SK-N-SH (cell line): ENCODE results near the gene GNAI3. TPM values are rescaled to one million over a fixed set of nuclear protein-coding genes. Genes with fewer than 3 reads are reported as not detected.

ENCODE experiments used
- CTCF ChIA-PET: fragments of 300-600, 350-600 bp; formaldehyde crosslinking; extraction: SDS; loops from one replicate; lab custom pipeline; 2021; lab: Yijun Ruan, JAX
- POLR2A ChIA-PET: fragments of 350-600 bp; sonication (Branson Sonifier 250); formaldehyde crosslinking; extraction: SDS; loops from one replicate; lab custom pipeline; 2020; ENCODE audit warnings: antibody characterized with exemption, inconsistent platforms; lab: Yijun Ruan, JAX
- DNase-seq: peaks from one replicate; pipeline ENCODE4 v3.0.0; 2012
- H2AFZ ChIP-seq: fragments of 200-600 bp; sonication (generic); 2 replicates; pipeline ENCODE4 v1.8.1; 2016; ENCODE audit warnings: antibody characterized with exemption, mild to moderate bottlenecking, low read depth
- H3F3A ChIP-seq: fragments of 200-600 bp; sonication (generic); replicated peaks from 2 replicates; pipeline ENCODE3; 2016; ENCODE audit warnings: antibody characterized with exemption, mild to moderate bottlenecking; ENCODE audit not compliant: insufficient read depth
- H3K27ac ChIP-seq, 2 experiments: fragments of 200-500 bp in 1 of 2; fragments of 200-600 bp in 1 of 2; sonication (Bioruptor generic) in 1 of 2; sonication (generic), shearing (Covaris generic) in 1 of 2; 2 replicates each; pipeline versions ENCODE4 v1.5.1 to v1.6.1; 2014 to 2016; ENCODE audit warnings: low read depth in 2 of 2, inconsistent platforms in 1 of 2, low read length in 1 of 2, mild to moderate bottlenecking in 1 of 2, mixed read lengths in 1 of 2
- H3K27me3 ChIP-seq: fragments of 200-600 bp; sonication (generic), shearing (Covaris generic); 2 replicates; pipeline ENCODE4 v1.6.1; 2016; ENCODE audit warnings: mixed run types; ENCODE audit not compliant: insufficient read depth
- H3K36me3 ChIP-seq, 2 experiments: fragments of 200-500 bp in 1 of 2; fragments of 200-600 bp in 1 of 2; sonication (Bioruptor generic) in 1 of 2; sonication (generic) in 1 of 2; replicated peaks in 1 of 2; 2 replicates each; pipeline versions ENCODE3 to v1.5.1; 2014 to 2016; ENCODE audit warnings: low read length in 1 of 2, mild to moderate bottlenecking in 1 of 2; ENCODE audit not compliant: insufficient read depth in 2 of 2, control insufficient read depth in 1 of 2
- H3K4me1 ChIP-seq, 2 experiments: fragments of 200-500 bp in 1 of 2; fragments of 200-600 bp in 1 of 2; sonication (Bioruptor generic) in 1 of 2; sonication (generic), shearing (Covaris generic) in 1 of 2; 2 replicates each; pipeline versions ENCODE4 v1.5.1 to v1.6.1; 2014 to 2016; ENCODE audit warnings: low read depth in 1 of 2, low read length in 1 of 2, mixed run types in 1 of 2; ENCODE audit not compliant: insufficient read depth in 2 of 2, control insufficient read depth in 1 of 2
- H3K4me2 ChIP-seq: fragments of 200-600 bp; sonication (generic), shearing (Covaris generic); 2 replicates; pipeline ENCODE4 v1.6.1; 2017; ENCODE audit warnings: mixed run types
- H3K4me3 ChIP-seq, 2 experiments: fragments of 200-500 bp in 1 of 2; fragments of 200-600 bp in 1 of 2; sonication (Bioruptor generic) in 1 of 2; sonication (generic), shearing (Covaris generic) in 1 of 2; 2 replicates each; pipeline versions ENCODE4 v1.5.1 to v1.8.1; 2014 to 2016; ENCODE audit warnings: low read depth in 2 of 2, inconsistent platforms in 1 of 2, low read length in 1 of 2, mild to moderate bottlenecking in 1 of 2, mixed read lengths in 1 of 2, moderate library complexity in 1 of 2
- H3K79me2 ChIP-seq: fragments of 200-600 bp; sonication (generic); 2 replicates; pipeline ENCODE4 v1.8.1; 2017; ENCODE audit warnings: mild to moderate bottlenecking; ENCODE audit not compliant: insufficient read depth
- H3K9ac ChIP-seq: fragments of 200-600 bp; sonication (generic); 2 replicates; pipeline ENCODE4 v1.6.1; 2017; ENCODE audit warnings: mixed run types
- H3K9me2 ChIP-seq: fragments of 200-600 bp; sonication (generic); 2 replicates; pipeline ENCODE4 v1.6.1; 2017; ENCODE audit warnings: mixed run types
- H3K9me3 ChIP-seq: fragments of 200-600 bp; sonication (generic); 2 replicates; pipeline ENCODE4 v1.6.1; 2017; ENCODE audit warnings: mixed run types, mild to moderate bottlenecking, moderate library complexity
- H4K20me1 ChIP-seq: fragments of 200-600 bp; sonication (generic); 2 replicates; pipeline ENCODE4 v1.6.1; 2017; ENCODE audit warnings: mild to moderate bottlenecking, mixed run types; ENCODE audit not compliant: insufficient read depth
- CTCF ChIP-seq: fragments of 200-600 bp; sonication (generic); IDR thresholded peaks from 2 replicates; pipeline ENCODE4 v1.6.1; 2017; ENCODE audit warnings: antibody characterized with exemption, mild to moderate bottlenecking, moderate library complexity
- EP300 ChIP-seq, 2 experiments: IDR thresholded peaks; 2 replicates each; pipeline versions ENCODE4 v1.4.0 to v1.6.1; 2012; ENCODE audit warnings: borderline replicate concordance in 1 of 2, low read depth in 1 of 2, low read length in 1 of 2
- EZH2phosphoT487 ChIP-seq: fragments of 200-600 bp; sonication (generic); IDR thresholded peaks from 2 replicates; pipeline ENCODE4 v1.6.1; 2017; ENCODE audit warnings: low read depth, mixed run types, mild to moderate bottlenecking, antibody characterized with exemption, moderate library complexity, borderline replicate concordance
- FOXM1 ChIP-seq: IDR thresholded peaks from 2 replicates; pipeline ENCODE4 v1.4.0; 2012; ENCODE audit warnings: low read depth, mild to moderate bottlenecking
- GABPA ChIP-seq: IDR thresholded peaks from 2 replicates; pipeline ENCODE4 v1.4.0; 2012; ENCODE audit warnings: low read depth, mild to moderate bottlenecking
- IRF3 ChIP-seq: fragments of 150-350 bp; IDR thresholded peaks from 2 replicates; pipeline ENCODE4 v1.6.1; 2016; ENCODE audit warnings: mild to moderate bottlenecking, low read depth, low read length
- MAX ChIP-seq: IDR thresholded peaks from 2 replicates; pipeline ENCODE4 v1.4.0; 2012; ENCODE audit warnings: low read depth
- MEF2A ChIP-seq: IDR thresholded peaks from 2 replicates; pipeline ENCODE4 v1.4.0; 2012; ENCODE audit warnings: low read depth, borderline replicate concordance
- MXI1 ChIP-seq: IDR thresholded peaks from 2 replicates; pipeline ENCODE4 v1.6.1; 2012; ENCODE audit warnings: mild to moderate bottlenecking, low read depth, low read length, improper control_type of control experiment
- NRF1 ChIP-seq: IDR thresholded peaks from 2 replicates; pipeline ENCODE4 v1.6.1; 2012; ENCODE audit warnings: low read depth, mild to moderate bottlenecking, low read length
- PBX3 ChIP-seq: IDR thresholded peaks from 2 replicates; pipeline ENCODE4; 2012
- POLR2AphosphoS5 ChIP-seq: IDR thresholded peaks from 2 replicates; pipeline ENCODE4 v1.6.1; 2012; ENCODE audit warnings: low read depth, low read length
- RAD21 ChIP-seq: IDR thresholded peaks from 2 replicates; pipeline ENCODE4 v1.6.1; 2012; ENCODE audit warnings: mild to moderate bottlenecking, low read length
- RCOR1 ChIP-seq: fragments of 150-350 bp; IDR thresholded peaks from 2 replicates; pipeline ENCODE4 v1.6.1; 2017; ENCODE audit warnings: antibody characterized with exemption, low read length
- REST ChIP-seq: IDR thresholded peaks from 2 replicates; pipeline ENCODE4 v1.6.1; 2012; ENCODE audit warnings: mild to moderate bottlenecking, low read depth, low read length, moderate library complexity
- RXRA ChIP-seq: IDR thresholded peaks from 2 replicates; pipeline ENCODE4 v1.4.0; 2012; ENCODE audit warnings: low read depth, mild to moderate bottlenecking, borderline replicate concordance
- TAF1 ChIP-seq: IDR thresholded peaks from 2 replicates; pipeline ENCODE4 v1.6.1; 2012; ENCODE audit warnings: low read depth, mild to moderate bottlenecking, low read length, moderate library complexity, borderline replicate concordance
- YY1 ChIP-seq: IDR thresholded peaks from 2 replicates; pipeline ENCODE4 v1.4.0; 2012; ENCODE audit warnings: low read depth, mild to moderate bottlenecking
- WGBS: methylation state at CpG from one replicate; pipeline ENCODE4 v1.1.6; 2017; ENCODE audit warnings: low lambda C conversion rate; 5-methylcytosine and 5-hydroxymethylcytosine counted together
- polyA plus RNA-seq, 3 experiments: library from polyadenylated mRNA; depleted of rRNA; stranded (reverse); fragments of >200 nt; gene quantifications; 2 replicates each; pipeline ENCODE4 v1.2.3, GENCODE V29; 2012

Gene GNAI3
- polyA plus RNA-seq, 1 of the 3 experiments (the other 2 are of a cell fraction): 4.0 TPM

- H3K4me3 ChIP-seq: no peak overlapping the region
- H3K4me1 ChIP-seq: no peaks in the 10 kb centered on the region
- peak overlapping the region in 1 of 2 experiments; percentile 26; a peak in 1 of 4 replicates for H3K27ac ChIP-seq
- H3K36me3 ChIP-seq: peaks cover 44 to 91% of the 10 kb centered on the region in 2 experiments
- no peak overlapping the region for H2AFZ ChIP-seq
- H3F3A ChIP-seq: peaks cover 18% of the 10 kb centered on the region
- no peak for DNase-seq
- 94% methylated on average over 1 of the region's 1 CpG for WGBS
- H3K27me3 ChIP-seq: no peaks in the 10 kb centered on the region
- H3K4me2 ChIP-seq: no peak overlapping the region
- no peak overlapping the region for H3K9ac ChIP-seq
- H3K79me2 ChIP-seq: peaks cover 94% of the 10 kb centered on the region
- peaks cover 11% of the 10 kb centered on the region for H4K20me1 ChIP-seq
- TF ChIP-seq GABPA: no peak
- no peak for TF ChIP-seq RXRA
- TF ChIP-seq EP300 (IDR thresholded peaks at IDR 0.05; ENCODE audit: borderline replicate concordance in 1 of 2, low read depth in 1 of 2, low read length in 1 of 2): no peak
- no peak for TF ChIP-seq RAD21
- no peak for TF ChIP-seq PBX3
- no peak for TF ChIP-seq NRF1
- TF ChIP-seq YY1: no peak
- no peak for TF ChIP-seq CTCF
- no peak for TF ChIP-seq REST
- TF ChIP-seq EZH2phosphoT487: no peak
- TF ChIP-seq TAF1: no peak
- TF ChIP-seq MXI1: no peak
- no peak for TF ChIP-seq MAX
- no peak for TF ChIP-seq MEF2A
- TF ChIP-seq RCOR1: no peak
- TF ChIP-seq POLR2AphosphoS5: no peak
- no peak for TF ChIP-seq FOXM1
- no peak for TF ChIP-seq IRF3
- no peaks in the 10 kb centered on the region for H3K9me2 ChIP-seq
- POLR2A ChIA-PET: no interaction called here
- CTCF ChIA-PET: interaction anchor here (1.0 to 2.0 kb wide), 9 partner anchors 19 to 82 kb away, joined by 3 to 8 read pairs (median 5); partner anchors contain the start of genes AMPD2, GNAI3 and GNAT2
- no peaks in the 10 kb centered on the region for H3K9me3 ChIP-seq
These were observed 31.1 kb downstream of the GNAI3 start for GRCh38 chr1:109579491-109579890.
